HG02623 (cell line): ENCODE data around the gene MEIG1.
"Not testable (repeated sequence)": the region's sequence is repeated elsewhere in the genome, so short reads cannot be mapped to it uniquely, and the experiment has no call there.

Experiments
- ATAC-seq: cut with Tn5 transposase; IDR thresholded peaks from one replicate; pipeline ENCODE4 v1.9.1; 2021; ENCODE audit warnings: moderate library complexity; ENCODE audit not compliant: unreplicated experiment

The MEIG1 gene

GRCh38 chr10:14954001-14954770, 5.0 kb upstream of the MEIG1 start, which contains the start of gene DCLRE1C:
TSS of gene DCLRE1C (minus strand) at chr10:14954096. CDS start at chr10:14954010, 86 bp downstream.
- ATAC-seq = peak; percentile 71

- no peak for ATAC-seq
Measured at GRCh38 chr10:14954934-14955333, 4.3 kb upstream of the MEIG1 start.

- ATAC-seq = no peak
Measured at GRCh38 chr10:14958872-14959220, 342 bp upstream of the MEIG1 start.

GRCh38 chr10:14967897-14968296, 8.7 kb downstream of the MEIG1 start:
- no peak for ATAC-seq

GRCh38 chr10:14971867-14972448, 12.8 kb downstream of the MEIG1 start:
- ATAC-seq = no peak

- not testable (repeated sequence) for ATAC-seq
Measured at GRCh38 chr10:14974153-14974998, 15.2 kb downstream of the MEIG1 start.

GRCh38 chr10:14975672-14976273, 16.6 kb downstream of the MEIG1 start:
- no peak for ATAC-seq

GRCh38 chr10:14982744-14983143, 23.6 kb downstream of the MEIG1 start:
- no peak for ATAC-seq

- not testable (repeated sequence) for ATAC-seq
Measured at GRCh38 chr10:14989552-14989951, 30.4 kb downstream of the MEIG1 start.

- not testable (repeated sequence) for ATAC-seq
Measured at GRCh38 chr10:14991035-14991749, 32.0 kb downstream of the MEIG1 start.

- not testable (repeated sequence) for ATAC-seq
Measured at GRCh38 chr10:14992336-14992735, 33.1 kb downstream of the MEIG1 start.

GRCh38 chr10:14993500-14994455, 34.6 kb downstream of the MEIG1 start:
- ATAC-seq = not testable (repeated sequence)

- no peak for ATAC-seq
Measured at GRCh38 chr10:14995964-14996565, 36.9 kb downstream of the MEIG1 start.

GRCh38 chr10:15013530-15013929, 54.3 kb downstream of the MEIG1 start:
- not testable (repeated sequence) for ATAC-seq

GRCh38 chr10:15015451-15015850, 56.3 kb downstream of the MEIG1 start:
- ATAC-seq = no peak

GRCh38 chr10:15020966-15021365, 61.8 kb downstream of the MEIG1 start:
- ATAC-seq = not testable (repeated sequence)
